Breast epithelium (tissue), 3 donors: ENCODE measurements around the gene LRRK1.

Experiments used
- CTCF ChIP-seq, 3 donors: fragments of 450-650 bp; IDR thresholded peaks; one replicate each; pipeline ENCODE4 v1.5.1; 2016 to 2017; ENCODE audit warnings: antibody characterized with exemption in 3 of 3, mild to moderate bottlenecking in 3 of 3, moderate library complexity in 3 of 3
- POLR2A ChIP-seq: fragments of 450-650 bp; IDR thresholded peaks from one replicate; pipeline ENCODE4 v1.6.1; 2016; ENCODE audit warnings: antibody characterized with exemption, mild to moderate bottlenecking, moderate library complexity
- POLR2AphosphoS5 ChIP-seq, 3 donors: sonication (generic); formaldehyde crosslinking; IDR thresholded peaks; one replicate each; pipeline ENCODE4 v1.6.1; 2017; ENCODE audit warnings: antibody characterized with exemption in 3 of 3

- TF ChIP-seq CTCF (IDR thresholded peaks at IDR 0.05) (no peak), POLR2A (no peak), POLR2AphosphoS5 (IDR thresholded peaks at IDR 0.05) (no peak)
Observed at GRCh38 chr15:100949691-100950090, 30.5 kb downstream of the LRRK1 start.
